GM12878 (cell line): Measurements from ENCODE around the gene HPSE. TPM values are rescaled to one million over a fixed set of nuclear protein-coding genes. Genes with fewer than 3 reads are reported as not detected.

Experiments used
- ATAC-seq: fragments of 200-7000 bp; cut with Tn5 transposase; 3 replicates; pipeline ENCODE4 v1.9.1; 2020; ENCODE audit warnings: mild to moderate bottlenecking, moderate library complexity
- BruUV-seq: library from RNA; stranded (reverse); fragments of 400-500 nt; replicated peaks from 2 replicates; lab custom pipeline; 2021; lab: Mats Ljungman, UMichigan
- CTCF ChIA-PET: fragments of 300-600 bp; sonication (Branson Sonifier 250); formaldehyde crosslinking; extraction: SDS; loops from one replicate; lab custom pipeline; 2021; ENCODE audit warnings: inconsistent platforms; lab: Yijun Ruan, JAX
- POLR2A ChIA-PET: fragments of 350-600 bp; formaldehyde crosslinking; extraction: SDS; loops from one replicate; lab custom pipeline; 2021; ENCODE audit warnings: inconsistent platforms; lab: Charles Lee
- RAD21 ChIA-PET: fragments of 300-600 bp; sonication (Branson Sonifier 250); formaldehyde crosslinking; loops from one replicate; lab custom pipeline; 2023; ENCODE audit warnings: antibody characterized with exemption; ENCODE audit not compliant: unreplicated experiment; lab: Charles Lee
- SMC1A ChIA-PET: fragments of 300-600 bp; sonication (Branson Sonifier 250); formaldehyde crosslinking; loops from one replicate; lab custom pipeline; 2023; ENCODE audit not compliant: unreplicated experiment, uncharacterized antibody; lab: Charles Lee
- DNase-seq: peaks from one replicate; pipeline ENCODE4 v3.0.0-alpha.2; 2011; ENCODE audit warnings: low read depth, low spot score
- FAIRE-seq: peaks from 3 replicates; lab custom pipeline; 2011; peaks lifted over from hg19 to GRCh38; lab: Jason Lieb, UNC
- H2AFZ ChIP-seq: 2 replicates; pipeline ENCODE4 v1.6.0; 2011; ENCODE audit warnings: low read depth, low read length, control low read depth; ENCODE audit not compliant: control insufficient read depth
- H3K27ac ChIP-seq: 2 replicates; pipeline ENCODE4 v1.5.1; 2011; ENCODE audit warnings: control low read depth; ENCODE audit not compliant: control insufficient read depth, insufficient read depth
- H3K27me3 ChIP-seq, 2 experiments: replicated peaks in 1 of 2; 2 replicates each; pipeline versions ENCODE4 v1.6.0 to v1.6.1; 2011; ENCODE audit warnings: low read length in 1 of 2; ENCODE audit not compliant: control insufficient read depth in 2 of 2, insufficient read depth in 2 of 2
- H3K36me3 ChIP-seq, 2 experiments: 2 replicates each; pipeline ENCODE4 v1.5.1; 2011; ENCODE audit warnings: low read length in 1 of 2; ENCODE audit not compliant: control insufficient read depth in 2 of 2, insufficient read depth in 2 of 2
- H3K4me1 ChIP-seq: 2 replicates; pipeline ENCODE4 v1.6.1; 2011; ENCODE audit warnings: mild to moderate bottlenecking, low read length, moderate library complexity, mixed read lengths; ENCODE audit not compliant: control insufficient read depth, insufficient read depth
- H3K4me2 ChIP-seq: 2 replicates; pipeline ENCODE4 v1.6.0; 2011; ENCODE audit warnings: control low read depth; ENCODE audit not compliant: control insufficient read depth, insufficient read depth
- H3K4me3 ChIP-seq: fragments of 200-600 bp; sonication (generic); 2 replicates; pipeline ENCODE4 v1.5.1; 2016
- H3K79me2 ChIP-seq: 2 replicates; pipeline ENCODE4 v1.6.0; 2011; ENCODE audit warnings: low read length; ENCODE audit not compliant: control insufficient read depth, insufficient read depth
- H3K9ac ChIP-seq: 2 replicates; pipeline ENCODE4 v1.8.0; 2011; ENCODE audit warnings: low read length, control low read depth, mixed read lengths; ENCODE audit not compliant: control insufficient read depth, insufficient read depth
- H3K9me3 ChIP-seq: replicated peaks from 3 replicates; pipeline ENCODE4 v1.5.1; 2011; ENCODE audit warnings: mild to moderate bottlenecking, low read length; ENCODE audit not compliant: control insufficient read depth, insufficient read depth
- H4K20me1 ChIP-seq: 2 replicates; pipeline ENCODE4 v1.6.0; 2011; ENCODE audit not compliant: control insufficient read depth, insufficient read depth
- BCLAF1 ChIP-seq: fragments of 450-650 bp; IDR thresholded peaks from 2 replicates; pipeline ENCODE4 v1.6.1; 2017; ENCODE audit warnings: antibody characterized with exemption, mild to moderate bottlenecking, moderate library complexity
- BHLHE40 ChIP-seq, 2 experiments: fragments of 450-650 bp in 1 of 2; IDR thresholded peaks; 2 replicates each; pipeline ENCODE4 v1.6.1; 2011 to 2017; ENCODE audit warnings: low read depth in 2 of 2, borderline replicate concordance in 1 of 2, improper control_type of control experiment in 1 of 2, low read length in 1 of 2, mild to moderate bottlenecking in 1 of 2
- BMI1 ChIP-seq: fragments of 450-650 bp; IDR thresholded peaks from 2 replicates; pipeline ENCODE4 v1.6.1; 2016; ENCODE audit warnings: mild to moderate bottlenecking, moderate library complexity, borderline replicate concordance
- FOXK2 ChIP-seq: fragments of 450-650 bp; IDR thresholded peaks from 2 replicates; pipeline ENCODE4 v1.6.1; 2017; ENCODE audit warnings: mild to moderate bottlenecking, moderate library complexity
- HSF1 ChIP-seq: fragments of 150-350 bp; IDR thresholded peaks from 2 replicates; pipeline ENCODE4 v1.6.1; 2014; ENCODE audit warnings: mild to moderate bottlenecking, low read depth, low read length
- JUND ChIP-seq: IDR thresholded peaks from 2 replicates; pipeline ENCODE4 v1.6.1; 2012; ENCODE audit warnings: low read depth, mild to moderate bottlenecking, low read length, improper control_type of control experiment, moderate library complexity
- NFYB ChIP-seq: IDR thresholded peaks from 2 replicates; pipeline ENCODE4 v1.6.1; 2011; ENCODE audit warnings: low read depth, mild to moderate bottlenecking, low read length, improper control_type of control experiment, moderate library complexity; ENCODE audit not compliant: insufficient read depth
- NR2C2 ChIP-seq: IDR thresholded peaks from 2 replicates; pipeline ENCODE4 v1.6.1; 2011; ENCODE audit warnings: borderline replicate concordance, low read depth; ENCODE audit not compliant: control insufficient read depth, insufficient read length
- RUNX3 ChIP-seq: IDR thresholded peaks from 2 replicates; pipeline ENCODE4 v1.6.1; 2012; ENCODE audit warnings: low read length, inconsistent platforms
- TARDBP ChIP-seq: IDR thresholded peaks from 2 replicates; pipeline ENCODE4 v1.6.1; 2016; ENCODE audit warnings: borderline replicate concordance
- WGBS: methylation state at CpG from one replicate; pipeline ENCODE4 v1.1.6; 2016; ENCODE audit warnings: low lambda C conversion rate; ENCODE audit not compliant: insufficient replicate concordance, insufficient coverage; ENCODE audit errors: missing lambda C conversion rate; 5-methylcytosine and 5-hydroxymethylcytosine counted together
- in situ Hi-C: fragments of 300-500 bp; cut with MboI; formaldehyde crosslinking; loops from 9 replicates; pipeline ENCODE4 v1.14.3; 2018; ENCODE audit warnings: mixed read lengths
- intact Hi-C: fragments of 100-400 bp; cut with micrococcal nuclease; formaldehyde crosslinking; loops from one replicate; pipeline ENCODE4 v1.14.2; 2022; ENCODE audit not compliant: unreplicated experiment
- polyA plus RNA-seq, 11 experiments: library from polyadenylated mRNA; depleted of rRNA in 4 of 11; unstranded in 6 of 11; stranded (reverse) in 5 of 11; fragments of >200 nt; fragmentation: Nextera tagmentation in 4 of 11; fragmentation: Illumina TruSeq in 1 of 11; extraction: Ambion mirVana in 4 of 11; extraction: Trizol in 1 of 11; gene quantifications; 1 replicate in 1 of 11; 2 replicates in 10 of 11; pipeline versions ENCODE4 v1.2.1 to v1.2.3, GENCODE V29; 2011 to 2016; ENCODE audit warnings: inconsistent platforms in 2 of 11, missing spikeins in 2 of 11, low read depth in 1 of 11
- total RNA-seq, 4 experiments: library from RNA; depleted of rRNA in 3 of 4; stranded (reverse); fragments of >200 nt in 3 of 4; fragmentation: Illumina TruSeq in 1 of 4; extraction: Trizol in 1 of 4; gene quantifications; 2 replicates each; pipeline versions ENCODE4 v1.2.1 to v1.2.3, GENCODE V29; 2013 to 2021

The HPSE gene
- total and polyA plus RNA-seq, 10 of the 15 experiments (the other 5 are each of a cell fraction or from before 2014, with no cell fraction given) = 0.16 to 0.89 (median 0.58) TPM

- H2AFZ ChIP-seq = no peak overlapping the region
- no peak for TF ChIP-seq FOXK2
- TF ChIP-seq JUND = no peak
- TF ChIP-seq NR2C2 = no peak
- no peak for TF ChIP-seq BHLHE40 (IDR thresholded peaks at IDR 0.05; ENCODE audit: borderline replicate concordance in 1 of 2, low read depth in 2 of 2, low read length in 1 of 2)
- TF ChIP-seq NFYB = no peak
- no peak for TF ChIP-seq RUNX3
- no peak for TF ChIP-seq BCLAF1
- no peak for TF ChIP-seq BMI1
- no peak for TF ChIP-seq TARDBP
- TF ChIP-seq HSF1 = no peak
- intact Hi-C loops = no loop called here
- WGBS = 52% methylated on average over 1 of the region's 1 CpG
- no peak overlapping the region for H3K9ac ChIP-seq
- H3K79me2 ChIP-seq = no peaks in the 10 kb centered on the region
- no peak for DNase-seq
- no peak overlapping the region for H3K27ac ChIP-seq
- ATAC-seq = no peak
- ChIA-PET CTCF (no interaction called here), POLR2A (interaction anchor here (0.6 kb wide), 1 partner anchor 8 kb away, joined by 3 read pairs; no protein-coding TSS in a partner anchor), RAD21 (no interaction called here), SMC1A (interaction anchor here (0.8 kb wide), 1 partner anchor 17 kb away, joined by 3 read pairs; no protein-coding TSS in a partner anchor)
- H3K4me3 ChIP-seq = no peak overlapping the region
- H3K4me2 ChIP-seq = no peak overlapping the region
- H3K27me3 ChIP-seq = no peaks in the 10 kb centered on the region
- in situ Hi-C loops = no loop called here
- FAIRE-seq = no peak
- no TSS peak for BruUV-seq
- no peaks in the 10 kb centered on the region for H3K4me1 ChIP-seq
- no peaks in the 10 kb centered on the region for H3K36me3 ChIP-seq
- H4K20me1 ChIP-seq = no peaks in the 10 kb centered on the region
- no peaks in the 10 kb centered on the region; the same call in 2 of the 3 replicates for H3K9me3 ChIP-seq
These were observed 37.3 kb upstream of the HPSE start for GRCh38 chr4:83371936-83372335.
